Fibroblast of lung (primary cell): ENCODE data around the gene TRAF5. TPM values are rescaled to one million over a fixed set of nuclear protein-coding genes. Genes with fewer than 3 reads are reported as not detected.

ENCODE experiments used
- DNase-seq, 2 donors: peaks; one replicate each; pipeline versions ENCODE4 v3.0.0 to v3.0.0-alpha.2; 2010; ENCODE audit warnings: low read depth in 2 of 2
- H2AFZ ChIP-seq: 2 replicates; pipeline ENCODE4 v1.5.1; 2012; ENCODE audit warnings: low read length, control low read depth, inconsistent platforms
- H3K27ac ChIP-seq: 2 replicates; pipeline ENCODE4 v1.5.1; 2011; ENCODE audit warnings: low read length, control low read depth; ENCODE audit not compliant: insufficient read depth
- H3K27me3 ChIP-seq: 2 replicates; pipeline ENCODE4 v1.5.1; 2011; ENCODE audit warnings: mild to moderate bottlenecking, low read length; ENCODE audit not compliant: control insufficient read depth, insufficient read depth
- H3K36me3 ChIP-seq: 2 replicates; pipeline ENCODE4 v1.5.1; 2011; ENCODE audit warnings: low read length; ENCODE audit not compliant: control insufficient read depth, insufficient read depth
- H3K4me1 ChIP-seq: 2 replicates; pipeline ENCODE4 v1.5.1; 2011; ENCODE audit warnings: low read length; ENCODE audit not compliant: control insufficient read depth, insufficient read depth; ENCODE audit errors: extremely low read depth
- H3K4me2 ChIP-seq: 2 replicates; pipeline ENCODE4 v1.5.1; 2011; ENCODE audit warnings: low read length, control low read depth; ENCODE audit not compliant: insufficient read depth; ENCODE audit errors: extremely low read depth
- H3K4me3 ChIP-seq, 4 experiments: fragments of 200-600 bp in 1 of 4; sonication (generic) in 1 of 4; replicated peaks in 1 of 4; 2 replicates each; pipeline ENCODE4 v1.5.1; 2011 to 2016; ENCODE audit warnings: low read length in 4 of 4, low read depth in 3 of 4, mild to moderate bottlenecking in 3 of 4, control low read depth in 2 of 4, inconsistent platforms in 1 of 4, mixed read lengths in 1 of 4; ENCODE audit not compliant: insufficient read depth in 1 of 4; ENCODE audit errors: control extremely low read depth in 1 of 4
- H3K79me2 ChIP-seq: 2 replicates; pipeline ENCODE4 v1.5.1; 2012; ENCODE audit warnings: mild to moderate bottlenecking, low read length, inconsistent platforms; ENCODE audit not compliant: control insufficient read depth, insufficient read depth
- H3K9ac ChIP-seq: 2 replicates; pipeline ENCODE4 v1.5.1; 2011; ENCODE audit warnings: mild to moderate bottlenecking, low read length, control low read depth; ENCODE audit not compliant: insufficient read depth
- H3K9me3 ChIP-seq: 2 replicates; pipeline ENCODE4 v1.5.1; 2012; ENCODE audit warnings: low read depth, low read length; ENCODE audit not compliant: control insufficient read depth, insufficient read depth
- H4K20me1 ChIP-seq: 2 replicates; pipeline ENCODE4 v1.5.1; 2011; ENCODE audit warnings: low read length; ENCODE audit not compliant: control insufficient read depth, insufficient read depth; ENCODE audit errors: extremely low read depth
- EZH2 ChIP-seq: IDR thresholded peaks from 2 replicates; pipeline ENCODE4 v1.5.1; 2012; ENCODE audit warnings: low read length, control low read depth, mild to moderate bottlenecking; ENCODE audit errors: missing control alignments
- polyA plus RNA-seq, 2 donors: library from polyadenylated mRNA; depleted of rRNA in 1 of 2; stranded (reverse) in 1 of 2; unstranded in 1 of 2; fragments of >200 nt; gene quantifications; 2 replicates each; pipeline ENCODE4 v1.2.1, GENCODE V29; 2011 to 2012; ENCODE audit warnings: missing spikeins in 1 of 2
- total RNA-seq: library from RNA; depleted of rRNA; stranded (reverse); fragments of >200 nt; gene quantifications from 2 replicates; pipeline ENCODE4 v1.2.1, GENCODE V29; 2014
- TF ChIP-seq, protein P1 (sequence below), 2 donors: IDR thresholded peaks in 1 of 2; conservative IDR thresholded peaks in 1 of 2; 1 replicate in 1 of 2; 2 replicates in 1 of 2; pipeline ENCODE4 v1.5.1; 2011 to 2012; ENCODE audit warnings: low read length in 2 of 2, control low read depth in 1 of 2, inconsistent platforms in 1 of 2, low read depth in 1 of 2, mild to moderate bottlenecking in 1 of 2

TRAF5 gene
- total and polyA plus RNA-seq, 2 donors (not counting 1 experiment from before 2014, with no cell fraction given): 13.5 to 20.9 TPM

GRCh38 chr1:211327346-211327921 lies 801 bp downstream of the TRAF5 start:
- H3K4me1 ChIP-seq: peaks cover 16% of the 10 kb centered on the region
- H3K9me3 ChIP-seq: no peaks in the 10 kb centered on the region
- no peak for TF ChIP-seq EZH2
- TF ChIP-seq, protein P1, sequence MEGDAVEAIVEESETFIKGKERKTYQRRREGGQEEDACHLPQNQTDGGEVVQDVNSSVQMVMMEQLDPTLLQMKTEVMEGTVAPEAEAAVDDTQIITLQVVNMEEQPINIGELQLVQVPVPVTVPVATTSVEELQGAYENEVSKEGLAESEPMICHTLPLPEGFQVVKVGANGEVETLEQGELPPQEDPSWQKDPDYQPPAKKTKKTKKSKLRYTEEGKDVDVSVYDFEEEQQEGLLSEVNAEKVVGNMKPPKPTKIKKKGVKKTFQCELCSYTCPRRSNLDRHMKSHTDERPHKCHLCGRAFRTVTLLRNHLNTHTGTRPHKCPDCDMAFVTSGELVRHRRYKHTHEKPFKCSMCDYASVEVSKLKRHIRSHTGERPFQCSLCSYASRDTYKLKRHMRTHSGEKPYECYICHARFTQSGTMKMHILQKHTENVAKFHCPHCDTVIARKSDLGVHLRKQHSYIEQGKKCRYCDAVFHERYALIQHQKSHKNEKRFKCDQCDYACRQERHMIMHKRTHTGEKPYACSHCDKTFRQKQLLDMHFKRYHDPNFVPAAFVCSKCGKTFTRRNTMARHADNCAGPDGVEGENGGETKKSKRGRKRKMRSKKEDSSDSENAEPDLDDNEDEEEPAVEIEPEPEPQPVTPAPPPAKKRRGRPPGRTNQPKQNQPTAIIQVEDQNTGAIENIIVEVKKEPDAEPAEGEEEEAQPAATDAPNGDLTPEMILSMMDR (conservative IDR thresholded peaks at IDR 0.05 in 1 of 2, IDR thresholded peaks at IDR 0.05 in 1 of 2; ENCODE audit: low read depth in 1 of 2, low read length in 2 of 2): no peak
- H3K36me3 ChIP-seq: no peaks in the 10 kb centered on the region
- H3K9ac ChIP-seq: peak overlapping the region; percentile 68
- peak overlapping the region; percentile 83 for H2AFZ ChIP-seq
- H4K20me1 ChIP-seq: no peaks in the 10 kb centered on the region
- H3K4me3 ChIP-seq: peak overlapping the region; percentile 63 to 77 (median 68)
- H3K27me3 ChIP-seq: no peaks in the 10 kb centered on the region
- H3K27ac ChIP-seq: peak overlapping the region; percentile 30
- peak; percentile 65 for DNase-seq
- peaks cover 8% of the 10 kb centered on the region for H3K79me2 ChIP-seq
- peak overlapping the region; percentile 87 for H3K4me2 ChIP-seq

- Histone ChIP-seq H3K27ac (no peak overlapping the region), H3K9me3 (no peaks in the 10 kb centered on the region), H3K4me3 (peak overlapping the region in 2 of 4 experiments; percentile 73 to 77), H3K79me2 (peaks cover 8% of the 10 kb centered on the region), H2AFZ (no peak overlapping the region), H3K4me2 (peak overlapping the region; percentile 87), H3K9ac (no peak overlapping the region), H3K27me3 (no peaks in the 10 kb centered on the region), H3K4me1 (peaks cover 16% of the 10 kb centered on the region), H4K20me1 (no peaks in the 10 kb centered on the region), H3K36me3 (no peaks in the 10 kb centered on the region)
- no peak for TF ChIP-seq EZH2
- TF ChIP-seq, protein P1 (conservative IDR thresholded peaks at IDR 0.05 in 1 of 2, IDR thresholded peaks at IDR 0.05 in 1 of 2; ENCODE audit: low read depth in 1 of 2, low read length in 2 of 2): no peak
- no peak for DNase-seq
Measured at GRCh38 chr1:211328084-211328694, 1.6 kb downstream of the TRAF5 start.

DNA sequence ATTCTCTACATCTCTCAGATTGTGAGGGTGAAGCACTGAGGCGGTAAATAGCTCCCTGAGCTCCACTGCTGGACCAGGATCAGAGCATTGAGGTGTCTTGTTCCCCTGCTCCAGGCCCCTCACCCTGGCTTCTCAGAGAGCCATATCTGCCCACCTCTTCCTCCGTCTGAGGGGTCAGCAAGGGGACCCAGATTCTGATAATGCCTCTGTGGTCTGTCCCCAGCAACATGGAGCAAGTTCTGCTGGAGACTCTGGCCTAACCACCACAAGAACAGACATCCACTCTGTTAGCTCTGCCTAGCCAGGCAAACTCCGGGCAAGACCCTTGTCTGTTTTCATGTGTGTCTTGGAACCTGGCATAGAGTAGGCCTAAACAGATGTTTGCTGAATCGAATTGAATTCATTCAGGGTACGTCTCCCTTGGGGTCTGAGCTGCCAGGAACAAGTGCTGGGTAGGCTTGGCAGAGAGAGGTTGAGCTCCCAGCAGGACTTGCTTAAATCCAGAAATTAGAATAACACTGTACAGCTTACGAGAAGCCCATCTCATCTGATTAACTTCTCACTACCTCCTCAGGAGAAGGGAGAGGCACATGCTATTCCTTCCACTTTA lies 2.3 kb downstream of the TRAF5 start:
- Histone ChIP-seq H3K27me3 (no peaks in the 10 kb centered on the region), H3K4me3 (no peak overlapping the region), H3K9me3 (no peaks in the 10 kb centered on the region), H3K9ac (no peak overlapping the region), H3K27ac (no peak overlapping the region), H3K36me3 (no peaks in the 10 kb centered on the region), H4K20me1 (no peaks in the 10 kb centered on the region), H2AFZ (no peak overlapping the region), H3K79me2 (peaks cover 8% of the 10 kb centered on the region), H3K4me2 (no peak overlapping the region), H3K4me1 (peaks cover 16% of the 10 kb centered on the region)
- DNase-seq: no peak
- TF ChIP-seq EZH2: no peak
- TF ChIP-seq, protein P1 (conservative IDR thresholded peaks at IDR 0.05 in 1 of 2, IDR thresholded peaks at IDR 0.05 in 1 of 2; ENCODE audit: low read depth in 1 of 2, low read length in 2 of 2): no peak
